ENCODE measurements around the gene EVA1C.
A peak's percentile ranks its signal among the peaks of the same experiment; 100 is the strongest.

EVA1C gene

DNA sequence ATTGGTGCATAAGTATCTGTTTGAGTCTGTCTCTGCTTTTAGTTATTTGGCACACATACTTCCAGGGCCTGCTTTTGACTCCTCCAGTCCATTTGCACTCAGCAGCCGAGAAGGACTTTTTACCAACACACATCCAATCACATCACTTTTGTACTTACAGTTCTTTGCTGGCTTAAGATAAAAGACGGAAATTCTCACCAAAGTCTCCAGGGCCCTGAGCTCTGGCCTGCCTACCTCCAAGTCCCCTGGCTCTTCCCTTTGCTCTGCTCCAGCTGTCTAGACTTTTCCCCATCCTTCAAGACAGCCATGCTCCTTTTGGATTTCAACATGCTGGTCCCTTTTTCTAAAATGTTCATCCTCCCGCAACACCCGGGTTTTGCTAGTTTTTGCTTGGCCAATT, 2.2 kb upstream of the EVA1C start:
- TF ChIP-seq ZNF274 (IDR thresholded peaks at IDR 0.05; ENCODE audit: low read depth, low read length) = no peak
- no peak overlapping the region for H3K4me3 ChIP-seq (ENCODE audit: low read length)

DNA sequence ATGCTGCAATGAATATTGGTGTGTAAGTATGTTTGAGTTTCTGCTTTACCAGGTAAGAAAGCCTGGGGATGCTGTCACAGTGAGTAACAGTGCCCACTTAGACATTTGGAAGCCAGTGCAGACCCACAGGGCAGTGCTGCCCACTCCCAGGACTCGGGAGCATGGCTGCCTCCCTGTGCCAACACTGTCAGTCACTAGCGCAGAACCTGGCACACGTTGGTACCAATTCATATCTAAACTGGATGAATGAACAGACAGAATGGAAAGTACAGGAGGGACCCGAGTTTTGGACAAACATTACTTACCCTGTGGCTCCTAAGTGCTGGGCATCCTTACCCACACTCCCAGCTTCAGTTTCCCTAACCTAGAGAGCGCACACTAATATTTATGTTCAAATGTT, 1.6 kb upstream of the EVA1C start:
- TF ChIP-seq ZNF274 (IDR thresholded peaks at IDR 0.05; ENCODE audit: low read depth, low read length) = no peak
- no peak overlapping the region for H3K4me3 ChIP-seq (ENCODE audit: low read length)

DNA sequence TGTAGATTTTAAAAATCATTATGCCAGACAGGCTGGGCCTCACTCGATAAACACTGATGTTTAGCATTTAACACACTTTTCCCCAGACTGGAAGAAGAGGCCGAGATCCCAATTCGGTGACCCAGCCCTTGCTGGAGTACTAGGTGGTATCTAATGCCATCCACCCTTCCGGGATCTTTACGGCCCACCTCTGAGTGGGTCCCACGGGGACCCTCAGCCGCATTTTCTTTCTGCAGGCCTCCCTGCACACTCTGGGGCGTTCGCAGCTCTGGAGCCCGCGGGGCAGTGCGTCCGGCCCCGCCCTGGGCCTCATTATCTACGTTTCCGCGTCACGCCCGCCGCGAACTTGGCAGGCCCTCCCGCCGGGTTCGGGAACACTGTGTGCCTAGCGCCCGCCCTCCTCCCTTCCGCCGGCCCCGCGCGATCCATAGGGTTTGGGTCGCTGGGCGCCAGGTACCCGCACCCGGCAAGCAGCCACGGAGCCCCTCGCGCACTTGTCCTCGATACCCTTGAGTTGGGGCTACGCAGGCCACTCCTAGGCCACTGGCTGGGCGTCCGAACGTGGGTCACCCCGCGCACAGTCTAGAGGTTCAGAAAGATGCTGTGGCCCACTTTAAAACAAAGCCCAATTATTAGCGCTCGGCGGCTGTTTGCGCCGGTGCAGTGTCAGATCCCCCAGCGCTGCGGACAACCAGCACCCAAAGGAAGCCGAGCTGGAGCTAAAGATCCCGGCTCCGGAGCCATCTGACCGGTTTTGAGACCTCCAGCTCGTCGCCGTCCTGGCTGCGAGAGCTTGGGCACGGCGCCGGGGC, 950 bp upstream of the EVA1C start:
- no peak for TF ChIP-seq ZNF274 (IDR thresholded peaks at IDR 0.05; ENCODE audit: low read depth, low read length)
- peak overlapping the region; percentile 15; the same call in 1 of the 2 replicates for H3K4me3 ChIP-seq (ENCODE audit: low read length)

DNA sequence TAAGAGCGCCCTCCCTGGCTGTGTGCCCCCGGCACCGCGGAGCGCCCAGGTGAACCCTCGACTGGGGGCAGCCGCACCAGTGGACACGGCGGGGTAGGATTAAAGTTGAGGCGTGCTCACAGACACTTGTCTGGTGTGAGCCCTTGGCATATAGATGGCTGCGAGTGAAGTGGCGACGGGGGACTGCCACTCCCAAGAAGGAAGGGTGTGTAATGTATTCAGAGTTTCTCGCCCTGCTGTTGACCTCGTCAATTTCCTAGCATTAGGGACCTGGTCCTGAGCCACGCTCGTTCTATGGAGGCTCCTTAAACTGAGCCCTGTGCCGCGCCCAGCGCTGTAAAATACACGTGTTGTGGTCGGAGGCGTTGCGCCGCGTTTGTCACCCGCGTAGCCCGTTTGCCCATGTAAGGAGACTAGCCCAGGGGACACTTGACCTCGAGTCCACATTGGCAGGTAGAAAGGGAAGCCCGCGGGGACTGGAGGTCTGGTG, 554 bp downstream of the EVA1C start:
- H3K4me3 ChIP-seq (ENCODE audit: low read length) = no peak overlapping the region
- no peak for TF ChIP-seq ZNF274 (IDR thresholded peaks at IDR 0.05; ENCODE audit: low read depth, low read length)

DNA sequence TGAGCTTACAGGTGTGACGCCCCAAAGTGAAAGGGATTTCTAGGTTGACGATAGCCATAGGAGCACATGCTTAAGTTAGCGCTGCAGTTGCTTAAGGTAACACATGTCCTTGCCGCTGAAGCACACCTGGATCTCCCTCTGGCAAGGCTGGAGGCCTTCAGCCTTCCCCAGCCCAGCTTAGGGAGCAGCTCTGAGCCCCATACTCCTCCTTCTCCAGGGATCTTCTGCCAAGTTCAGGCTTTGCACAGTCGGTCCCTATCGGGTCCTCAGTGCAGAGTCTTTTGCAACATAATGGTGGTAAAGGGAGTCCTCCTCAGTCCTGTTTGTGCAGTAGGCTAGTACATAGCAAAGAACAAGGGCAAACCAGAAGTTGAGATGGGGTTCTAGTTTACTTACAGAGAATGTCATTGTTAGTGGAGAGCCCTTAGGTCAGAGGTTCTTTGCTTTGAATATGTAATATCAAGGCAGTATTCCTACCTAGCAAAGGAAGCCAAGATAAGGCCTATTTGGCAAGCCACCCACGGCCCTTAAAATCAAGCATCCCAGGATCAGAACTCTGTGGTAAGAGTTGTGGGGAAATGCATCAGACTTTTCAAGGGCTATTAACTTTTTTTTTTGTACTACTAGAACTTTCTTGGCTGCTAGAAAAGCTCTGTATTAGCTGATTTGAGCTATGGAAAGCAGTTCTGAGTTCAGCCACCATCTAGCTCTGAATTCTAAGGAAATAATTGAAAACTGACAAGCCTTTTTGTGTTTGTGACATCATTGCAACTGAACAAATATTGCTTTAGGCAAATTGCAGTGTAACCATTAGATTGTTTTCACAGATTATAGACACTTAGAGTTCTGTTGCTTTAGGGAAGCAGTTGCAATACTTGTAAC, 1.4 kb downstream of the EVA1C start:
- H3K4me3 ChIP-seq (ENCODE audit: low read length) = no peak overlapping the region
- no peak for TF ChIP-seq ZNF274 (IDR thresholded peaks at IDR 0.05; ENCODE audit: low read depth, low read length)

DNA sequence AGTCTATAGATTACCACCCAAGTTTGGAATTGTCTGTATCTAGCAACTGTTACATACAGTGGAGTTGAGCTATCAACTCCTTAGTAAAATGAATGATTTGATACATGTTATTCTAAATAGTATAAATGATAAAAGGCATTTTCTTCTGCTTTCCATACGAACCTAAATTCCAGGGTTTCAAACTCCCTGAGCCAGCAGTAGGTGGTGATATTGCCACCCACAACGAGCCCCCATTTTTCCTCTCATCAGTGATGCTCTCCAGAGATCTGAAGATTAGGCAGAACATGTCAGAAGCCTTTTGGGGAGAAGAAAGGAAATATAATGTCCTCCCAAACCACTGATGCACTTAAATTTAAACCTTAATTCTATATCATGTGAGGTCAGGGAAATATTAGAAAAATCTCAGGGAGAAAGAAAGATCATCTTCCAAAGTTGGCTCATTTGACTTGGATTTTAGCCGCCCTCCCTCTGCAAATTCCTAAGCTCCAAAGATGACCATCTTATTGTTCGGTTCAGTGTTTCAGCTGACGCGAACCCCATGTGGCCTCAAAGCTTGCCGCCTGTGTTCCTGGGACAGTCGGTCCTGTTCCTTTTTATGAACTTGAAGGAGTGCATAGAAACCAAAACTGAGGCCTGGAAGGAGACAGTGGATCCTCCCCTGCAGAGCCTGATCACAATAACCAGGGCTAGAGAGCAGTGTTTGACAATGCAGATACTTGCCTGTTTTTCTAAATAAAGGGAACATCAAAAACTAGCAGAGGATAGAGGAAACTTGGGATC, 2.3 kb downstream of the EVA1C start:
- H3K4me3 ChIP-seq (ENCODE audit: low read length) = no peak overlapping the region
- TF ChIP-seq ZNF274 (IDR thresholded peaks at IDR 0.05; ENCODE audit: low read depth, low read length) = no peak

DNA sequence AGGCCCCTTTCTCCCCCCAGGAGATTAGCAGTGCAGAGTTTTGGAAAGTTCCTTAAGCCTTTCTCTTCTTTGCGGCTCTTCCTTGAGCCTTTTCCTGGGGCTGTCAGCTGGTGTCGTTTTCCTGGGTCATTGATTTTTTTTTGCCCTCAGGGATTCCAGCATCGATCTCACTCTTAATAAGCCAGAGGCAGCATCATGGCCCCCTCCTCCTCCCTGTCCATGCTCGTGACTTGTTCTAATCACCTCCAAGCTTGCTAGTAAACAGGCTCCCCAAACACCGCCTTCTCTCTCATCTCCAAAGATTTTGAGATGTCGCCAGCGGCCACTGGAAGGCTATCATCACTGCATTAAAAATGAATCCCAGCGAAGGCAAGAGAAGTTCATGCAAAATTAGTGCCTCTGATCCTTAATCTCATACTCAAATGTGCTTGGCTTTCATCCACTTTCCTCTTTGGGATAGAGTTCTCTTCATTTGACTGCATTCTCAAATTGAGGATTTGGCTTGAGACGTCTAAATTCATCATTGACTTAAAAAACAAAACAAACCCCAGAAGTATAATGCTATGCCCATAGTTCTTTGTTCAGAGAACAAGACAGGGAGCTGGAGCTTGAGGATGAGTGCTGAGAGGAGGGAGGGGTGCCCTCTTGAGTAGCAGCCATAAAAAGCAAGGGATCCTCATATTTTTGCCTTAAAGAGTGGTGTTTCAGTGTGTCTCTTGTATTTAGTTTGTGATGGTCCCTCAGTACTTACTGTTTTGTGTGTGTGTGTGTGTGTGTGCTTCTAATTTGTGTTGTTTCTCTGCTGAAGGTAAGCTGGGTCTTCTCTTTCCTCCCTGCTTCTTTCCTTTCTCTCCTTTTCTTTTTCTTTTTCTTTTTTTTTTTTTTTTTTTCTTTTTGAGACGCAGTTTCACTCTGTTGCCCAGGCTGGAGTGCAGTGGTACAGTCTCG, 3.2 kb downstream of the EVA1C start:
- no peak overlapping the region for H3K4me3 ChIP-seq (ENCODE audit: low read length)
- TF ChIP-seq ZNF274 (IDR thresholded peaks at IDR 0.05; ENCODE audit: low read depth, low read length) = no peak

DNA sequence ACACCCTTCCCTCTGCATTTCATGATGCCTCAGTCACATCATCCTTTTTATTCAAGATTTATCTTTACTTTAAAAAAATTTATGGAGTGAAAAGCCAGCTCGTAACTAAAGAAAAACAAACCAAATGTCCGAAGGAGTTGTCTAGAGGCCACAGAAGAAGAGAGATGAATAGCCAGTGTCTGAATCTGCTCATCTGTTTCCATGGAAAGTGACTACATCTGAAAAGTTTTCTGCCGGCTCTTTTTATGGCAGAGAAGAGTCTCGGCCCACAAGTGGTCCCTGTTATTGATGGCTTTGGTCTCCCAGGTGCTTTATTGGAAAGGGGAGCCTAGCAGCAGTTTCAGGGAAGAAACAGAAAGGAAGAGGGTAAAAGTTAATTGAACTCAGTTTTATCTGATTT, 5.6 kb downstream of the EVA1C start:
- H3K4me3 ChIP-seq (ENCODE audit: low read length) = no peak overlapping the region
- TF ChIP-seq ZNF274 (IDR thresholded peaks at IDR 0.05; ENCODE audit: low read depth, low read length) = no peak

DNA sequence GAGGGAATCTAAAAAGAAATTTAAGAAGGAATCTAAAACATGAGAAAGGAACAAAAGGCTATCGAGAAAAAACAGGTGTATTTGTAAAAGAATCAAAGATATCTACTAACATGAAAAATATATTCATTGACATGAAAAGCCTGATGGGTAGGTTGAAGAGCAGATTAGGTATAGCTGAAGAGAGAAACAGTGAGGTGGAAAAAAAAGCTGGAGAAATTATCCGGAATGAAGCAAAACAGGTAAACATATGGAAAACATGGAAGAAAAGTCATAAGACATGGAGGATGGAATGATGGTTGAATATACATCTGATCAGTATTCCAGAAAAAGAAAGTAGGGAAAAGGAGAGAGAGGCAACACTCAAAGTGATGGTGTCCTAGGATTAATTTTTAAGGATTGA, 9.6 kb downstream of the EVA1C start:
- no peak overlapping the region for H3K4me3 ChIP-seq (ENCODE audit: low read length)
- no peak for TF ChIP-seq ZNF274 (IDR thresholded peaks at IDR 0.05; ENCODE audit: low read depth, low read length)

DNA sequence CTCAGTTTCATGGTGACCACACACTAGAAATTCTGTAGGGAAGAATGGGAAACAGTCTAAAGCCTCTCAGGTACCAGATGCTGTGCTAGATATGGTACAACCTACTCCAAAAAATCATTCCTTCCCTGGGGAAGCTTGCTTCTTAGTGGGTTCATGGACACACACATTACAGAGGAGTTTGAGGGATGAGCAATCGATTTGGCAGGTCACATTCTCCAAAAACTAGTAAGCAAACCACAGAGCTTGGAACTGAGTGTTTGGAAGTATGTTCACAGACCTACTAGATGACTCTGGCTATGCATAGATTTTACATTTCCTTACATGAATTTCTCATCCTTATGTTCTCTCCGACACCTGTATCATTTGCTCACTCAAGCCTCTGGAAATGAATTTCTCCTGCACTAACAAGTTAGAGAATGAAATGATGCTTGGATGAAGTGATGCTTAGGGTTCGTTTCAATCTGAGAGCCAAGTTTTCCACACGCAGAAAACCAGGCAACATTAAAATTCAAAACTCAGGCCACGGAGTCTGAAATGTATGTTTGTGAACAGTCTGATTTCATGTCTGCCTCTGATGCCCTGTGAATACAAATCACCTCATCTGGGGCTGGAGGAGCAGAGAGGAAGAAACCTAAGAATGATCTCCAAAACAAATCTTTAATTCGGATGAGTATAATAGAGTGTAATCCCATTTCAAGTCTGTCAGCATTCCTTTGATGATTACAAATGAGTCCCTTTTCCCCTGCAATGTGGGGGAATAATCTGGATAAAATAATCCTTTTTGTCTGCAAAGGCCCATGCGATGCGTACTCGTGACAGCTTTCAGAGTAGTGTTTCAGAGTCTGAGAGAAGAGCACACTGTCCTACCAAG, 11.0 kb downstream of the EVA1C start:
- H3K4me3 ChIP-seq (ENCODE audit: low read length) = no peak overlapping the region
- no peak for TF ChIP-seq ZNF274 (IDR thresholded peaks at IDR 0.05; ENCODE audit: low read depth, low read length)

DNA sequence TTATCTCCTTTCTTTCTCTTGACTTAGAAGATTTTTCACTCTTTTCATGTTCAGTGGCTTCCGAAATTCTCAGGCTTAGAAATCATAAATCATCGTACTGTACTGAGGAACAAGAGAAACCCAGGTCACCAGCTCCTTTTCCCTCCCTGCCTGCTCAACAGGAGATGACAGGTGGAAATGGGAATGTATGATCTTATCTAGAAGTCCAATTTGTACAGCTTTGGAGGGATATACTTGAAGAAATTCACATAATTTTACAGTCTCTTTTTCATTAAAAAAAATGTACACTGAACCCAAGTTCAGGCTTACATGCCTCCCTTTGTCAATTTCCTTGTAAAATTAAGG, 11.7 kb downstream of the EVA1C start:
- TF ChIP-seq ZNF274 (IDR thresholded peaks at IDR 0.05; ENCODE audit: low read depth, low read length) = no peak
- no peak overlapping the region for H3K4me3 ChIP-seq (ENCODE audit: low read length)

DNA sequence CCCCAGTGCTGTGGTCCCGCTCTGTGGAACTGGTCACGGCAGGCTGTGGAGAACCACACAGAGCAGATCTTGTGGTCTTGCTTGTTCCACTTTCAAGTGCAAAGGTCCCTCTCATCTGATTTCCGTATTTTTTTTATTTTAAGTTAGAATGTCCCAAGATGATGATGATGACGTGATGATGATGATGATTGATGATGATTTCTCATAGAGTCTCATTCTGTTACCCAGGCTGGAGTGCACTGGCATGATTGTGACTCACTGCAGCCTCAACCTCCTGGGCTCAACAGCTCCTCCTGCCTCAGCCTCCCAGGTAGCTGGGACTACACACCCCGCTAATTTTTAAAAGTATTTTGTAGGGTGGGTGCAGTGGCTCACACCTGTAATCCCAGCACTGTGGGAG, 12.2 kb downstream of the EVA1C start:
- H3K4me3 ChIP-seq (ENCODE audit: low read length) = no peak overlapping the region
- TF ChIP-seq ZNF274 (IDR thresholded peaks at IDR 0.05; ENCODE audit: low read depth, low read length) = no peak
